SK-N-SH (cell line): Measurements from ENCODE around the gene CPZ. TPM values are rescaled to one million over a fixed set of nuclear protein-coding genes. Genes with fewer than 3 reads are reported as not detected.
"Not testable (repeated sequence)": the region's sequence is repeated elsewhere in the genome, so short reads cannot be mapped to it uniquely, and the experiment has no call there.

ENCODE experiments used
- CTCF ChIA-PET: fragments of 300-600, 350-600 bp; formaldehyde crosslinking; extraction: SDS; loops from one replicate; lab custom pipeline; 2021; lab: Yijun Ruan, JAX
- POLR2A ChIA-PET: fragments of 350-600 bp; sonication (Branson Sonifier 250); formaldehyde crosslinking; extraction: SDS; loops from one replicate; lab custom pipeline; 2020; ENCODE audit warnings: antibody characterized with exemption, inconsistent platforms; lab: Yijun Ruan, JAX
- DNase-seq: peaks from one replicate; pipeline ENCODE4 v3.0.0; 2012
- H2AFZ ChIP-seq: fragments of 200-600 bp; sonication (generic); 2 replicates; pipeline ENCODE4 v1.8.1; 2016; ENCODE audit warnings: antibody characterized with exemption, mild to moderate bottlenecking, low read depth
- H3F3A ChIP-seq: fragments of 200-600 bp; sonication (generic); replicated peaks from 2 replicates; pipeline ENCODE3; 2016; ENCODE audit warnings: antibody characterized with exemption, mild to moderate bottlenecking; ENCODE audit not compliant: insufficient read depth
- H3K27ac ChIP-seq, 2 experiments: fragments of 200-500 bp in 1 of 2; fragments of 200-600 bp in 1 of 2; sonication (Bioruptor generic) in 1 of 2; sonication (generic), shearing (Covaris generic) in 1 of 2; 2 replicates each; pipeline versions ENCODE4 v1.5.1 to v1.6.1; 2014 to 2016; ENCODE audit warnings: low read depth in 2 of 2, inconsistent platforms in 1 of 2, low read length in 1 of 2, mild to moderate bottlenecking in 1 of 2, mixed read lengths in 1 of 2
- H3K27me3 ChIP-seq: fragments of 200-600 bp; sonication (generic), shearing (Covaris generic); 2 replicates; pipeline ENCODE4 v1.6.1; 2016; ENCODE audit warnings: mixed run types; ENCODE audit not compliant: insufficient read depth
- H3K36me3 ChIP-seq, 2 experiments: fragments of 200-500 bp in 1 of 2; fragments of 200-600 bp in 1 of 2; sonication (Bioruptor generic) in 1 of 2; sonication (generic) in 1 of 2; replicated peaks in 1 of 2; 2 replicates each; pipeline versions ENCODE3 to v1.5.1; 2014 to 2016; ENCODE audit warnings: low read length in 1 of 2, mild to moderate bottlenecking in 1 of 2; ENCODE audit not compliant: insufficient read depth in 2 of 2, control insufficient read depth in 1 of 2
- H3K4me1 ChIP-seq, 2 experiments: fragments of 200-500 bp in 1 of 2; fragments of 200-600 bp in 1 of 2; sonication (Bioruptor generic) in 1 of 2; sonication (generic), shearing (Covaris generic) in 1 of 2; 2 replicates each; pipeline versions ENCODE4 v1.5.1 to v1.6.1; 2014 to 2016; ENCODE audit warnings: low read depth in 1 of 2, low read length in 1 of 2, mixed run types in 1 of 2; ENCODE audit not compliant: insufficient read depth in 2 of 2, control insufficient read depth in 1 of 2
- H3K4me2 ChIP-seq: fragments of 200-600 bp; sonication (generic), shearing (Covaris generic); 2 replicates; pipeline ENCODE4 v1.6.1; 2017; ENCODE audit warnings: mixed run types
- H3K4me3 ChIP-seq, 2 experiments: fragments of 200-500 bp in 1 of 2; fragments of 200-600 bp in 1 of 2; sonication (Bioruptor generic) in 1 of 2; sonication (generic), shearing (Covaris generic) in 1 of 2; 2 replicates each; pipeline versions ENCODE4 v1.5.1 to v1.8.1; 2014 to 2016; ENCODE audit warnings: low read depth in 2 of 2, inconsistent platforms in 1 of 2, low read length in 1 of 2, mild to moderate bottlenecking in 1 of 2, mixed read lengths in 1 of 2, moderate library complexity in 1 of 2
- H3K79me2 ChIP-seq: fragments of 200-600 bp; sonication (generic); 2 replicates; pipeline ENCODE4 v1.8.1; 2017; ENCODE audit warnings: mild to moderate bottlenecking; ENCODE audit not compliant: insufficient read depth
- H3K9ac ChIP-seq: fragments of 200-600 bp; sonication (generic); 2 replicates; pipeline ENCODE4 v1.6.1; 2017; ENCODE audit warnings: mixed run types
- H3K9me2 ChIP-seq: fragments of 200-600 bp; sonication (generic); 2 replicates; pipeline ENCODE4 v1.6.1; 2017; ENCODE audit warnings: mixed run types
- H3K9me3 ChIP-seq: fragments of 200-600 bp; sonication (generic); 2 replicates; pipeline ENCODE4 v1.6.1; 2017; ENCODE audit warnings: mixed run types, mild to moderate bottlenecking, moderate library complexity
- H4K20me1 ChIP-seq: fragments of 200-600 bp; sonication (generic); 2 replicates; pipeline ENCODE4 v1.6.1; 2017; ENCODE audit warnings: mild to moderate bottlenecking, mixed run types; ENCODE audit not compliant: insufficient read depth
- EP300 ChIP-seq, 2 experiments: IDR thresholded peaks; 2 replicates each; pipeline versions ENCODE4 v1.4.0 to v1.6.1; 2012; ENCODE audit warnings: borderline replicate concordance in 1 of 2, low read depth in 1 of 2, low read length in 1 of 2
- FOXJ3 ChIP-seq: sonication (generic); formaldehyde crosslinking; IDR thresholded peaks from 2 replicates; pipeline ENCODE4 v1.5.1; 2020; ENCODE audit warnings: mild to moderate bottlenecking, missing genetic modification reagents
- FOXM1 ChIP-seq: IDR thresholded peaks from 2 replicates; pipeline ENCODE4 v1.4.0; 2012; ENCODE audit warnings: low read depth, mild to moderate bottlenecking
- SIN3A ChIP-seq: IDR thresholded peaks from 2 replicates; pipeline ENCODE4 v1.6.1; 2012; ENCODE audit warnings: low read depth, mild to moderate bottlenecking, low read length, moderate library complexity, borderline replicate concordance
- TEAD4 ChIP-seq: IDR thresholded peaks from 2 replicates; pipeline ENCODE4 v1.4.0; 2012; ENCODE audit warnings: mild to moderate bottlenecking, borderline replicate concordance; ENCODE audit not compliant: insufficient read depth
- WGBS: methylation state at CpG from one replicate; pipeline ENCODE4 v1.1.6; 2017; ENCODE audit warnings: low lambda C conversion rate; 5-methylcytosine and 5-hydroxymethylcytosine counted together
- polyA plus RNA-seq, 3 experiments: library from polyadenylated mRNA; depleted of rRNA; stranded (reverse); fragments of >200 nt; gene quantifications; 2 replicates each; pipeline ENCODE4 v1.2.3, GENCODE V29; 2012
- TF ChIP-seq, protein P1 (sequence below): IDR thresholded peaks from 2 replicates; pipeline ENCODE4 v1.4.0; 2012; ENCODE audit warnings: low read depth
- TF ChIP-seq, protein P2 (sequence below): IDR thresholded peaks from 2 replicates; pipeline ENCODE4 v1.4.0; 2012; ENCODE audit warnings: low read depth, borderline replicate concordance
- TF ChIP-seq, protein P3 (sequence below): fragments of 150-350 bp; IDR thresholded peaks from 2 replicates; pipeline ENCODE4 v1.6.1; 2016; ENCODE audit warnings: mild to moderate bottlenecking, low read depth, low read length

The CPZ gene
- polyA plus RNA-seq, 1 of the 3 experiments (the other 2 are of a cell fraction): not detected

- TF ChIP-seq, protein P1, sequence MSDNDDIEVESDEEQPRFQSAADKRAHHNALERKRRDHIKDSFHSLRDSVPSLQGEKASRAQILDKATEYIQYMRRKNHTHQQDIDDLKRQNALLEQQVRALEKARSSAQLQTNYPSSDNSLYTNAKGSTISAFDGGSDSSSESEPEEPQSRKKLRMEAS: no peak
Measured at GRCh38 chr4:8575457-8575856, 17.1 kb upstream of the CPZ start (continued).

- H3K27ac ChIP-seq, H3F3A ChIP-seq, H3K9me2 ChIP-seq, DNase-seq, H3K9me3 ChIP-seq, H3K79me2 ChIP-seq, H3K4me3 ChIP-seq, H3K36me3 ChIP-seq, H3K9ac ChIP-seq, H2AFZ ChIP-seq, H4K20me1 ChIP-seq, H3K27me3 ChIP-seq, H3K4me2 ChIP-seq, H3K4me1 ChIP-seq, POLR2A ChIA-PET: not testable (repeated sequence)
- CTCF ChIA-PET: interaction anchor here (1.4 to 1.9 kb wide), 2 partner anchors 108 to 341 kb away, joined by 6 to 8 read pairs; no protein-coding TSS in a partner anchor
- WGBS: 60% methylated on average over 5 of the region's 5 CpGs
Measured at GRCh38 chr4:8576591-8576990, 16.0 kb upstream of the CPZ start.

DNA sequence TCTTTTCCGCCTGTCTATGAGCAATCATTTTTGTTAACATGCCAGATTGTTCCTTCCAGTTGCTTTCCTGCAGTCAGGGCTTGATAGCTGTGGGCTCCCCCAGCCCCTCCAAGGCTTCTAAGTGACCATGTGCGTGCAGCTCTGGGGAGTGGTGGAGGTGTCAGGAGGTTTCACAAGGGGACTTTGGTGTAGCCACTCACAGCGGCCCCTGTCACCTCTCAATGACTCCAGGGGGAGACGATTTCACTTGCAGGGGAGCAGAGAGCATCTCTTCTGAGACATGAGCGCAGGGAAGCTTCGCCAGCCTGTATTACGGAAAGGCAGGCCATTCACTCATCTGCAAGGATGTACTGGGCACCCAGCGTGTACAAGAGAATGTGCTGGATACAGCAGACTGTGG, 15.5 kb upstream of the CPZ start:
- Histone ChIP-seq H3K9ac (no peak overlapping the region), H4K20me1 (no peaks in the 10 kb centered on the region)
- CTCF ChIA-PET: interaction anchor here (1.0 to 1.9 kb wide), 5 partner anchors 18 to 341 kb away, joined by 3 to 8 read pairs (median 4); no protein-coding TSS in a partner anchor

More for the DNA sequence above, 15.5 kb upstream of the CPZ start:
- H3K36me3 ChIP-seq: no peaks in the 10 kb centered on the region
- H3K4me3 ChIP-seq: no peak overlapping the region
- H3K4me2 ChIP-seq: no peak overlapping the region
- H3K79me2 ChIP-seq: no peaks in the 10 kb centered on the region
- no peaks in the 10 kb centered on the region for H3K9me2 ChIP-seq
- TF ChIP-seq, protein P2, sequence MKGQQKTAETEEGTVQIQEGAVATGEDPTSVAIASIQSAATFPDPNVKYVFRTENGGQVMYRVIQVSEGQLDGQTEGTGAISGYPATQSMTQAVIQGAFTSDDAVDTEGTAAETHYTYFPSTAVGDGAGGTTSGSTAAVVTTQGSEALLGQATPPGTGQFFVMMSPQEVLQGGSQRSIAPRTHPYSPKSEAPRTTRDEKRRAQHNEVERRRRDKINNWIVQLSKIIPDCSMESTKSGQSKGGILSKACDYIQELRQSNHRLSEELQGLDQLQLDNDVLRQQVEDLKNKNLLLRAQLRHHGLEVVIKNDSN: no peak
- TF ChIP-seq SIN3A (no peak), EP300 (IDR thresholded peaks at IDR 0.05; ENCODE audit: borderline replicate concordance in 1 of 2, low read depth in 1 of 2, low read length in 1 of 2) (no peak), TEAD4 (no peak), FOXM1 (no peak), FOXJ3 (CRISPR knock-in tag) (no peak)
- TF ChIP-seq, protein P3, sequence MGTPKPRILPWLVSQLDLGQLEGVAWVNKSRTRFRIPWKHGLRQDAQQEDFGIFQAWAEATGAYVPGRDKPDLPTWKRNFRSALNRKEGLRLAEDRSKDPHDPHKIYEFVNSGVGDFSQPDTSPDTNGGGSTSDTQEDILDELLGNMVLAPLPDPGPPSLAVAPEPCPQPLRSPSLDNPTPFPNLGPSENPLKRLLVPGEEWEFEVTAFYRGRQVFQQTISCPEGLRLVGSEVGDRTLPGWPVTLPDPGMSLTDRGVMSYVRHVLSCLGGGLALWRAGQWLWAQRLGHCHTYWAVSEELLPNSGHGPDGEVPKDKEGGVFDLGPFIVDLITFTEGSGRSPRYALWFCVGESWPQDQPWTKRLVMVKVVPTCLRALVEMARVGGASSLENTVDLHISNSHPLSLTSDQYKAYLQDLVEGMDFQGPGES: no peak
- no peaks in the 10 kb centered on the region for H3K9me3 ChIP-seq
- POLR2A ChIA-PET: no interaction called here
- WGBS: 38% methylated on average over 5 of the region's 8 CpGs
- no peak for DNase-seq
- no peak overlapping the region for H3K27ac ChIP-seq
- peaks cover 0 to 4% of the 10 kb centered on the region in 2 experiments; a peak in 1 of 4 replicates for H3K4me1 ChIP-seq
- H2AFZ ChIP-seq: no peak overlapping the region
- no peaks in the 10 kb centered on the region for H3F3A ChIP-seq
- no peaks in the 10 kb centered on the region; the same call in 1 of the 2 replicates for H3K27me3 ChIP-seq
